Measurements from ENCODE around the gene FKBP2. TPM values are rescaled to one million over a fixed set of nuclear protein-coding genes. Genes with fewer than 3 reads are reported as not detected.

Gene FKBP2
- total RNA-seq, 1 experiment from 2014 or later: 41.0 TPM

GRCh38 chr11:64285885-64286800 is 45.2 kb downstream of the FKBP2 start:
- Histone ChIP-seq H3K9ac (ENCODE audit: extremely low read depth, insufficient read length, low read length) (no peak overlapping the region), H3K79me1 (ENCODE audit: insufficient read depth, low read depth, low read length, poor library complexity, severe bottlenecking) (no peaks in the 10 kb centered on the region), H3K23ac (ENCODE audit: insufficient read length, low read depth, low read length) (no peak overlapping the region), H3K79me2 (ENCODE audit: insufficient read depth, low read length) (no peaks in the 10 kb centered on the region), H3K23me2 (ENCODE audit: insufficient read length, low read depth, low read length, poor library complexity, severe bottlenecking) (peaks cover 15% of the 10 kb centered on the region), H3K56ac (ENCODE audit: insufficient read length, low read depth, low read length) (no peak overlapping the region), H2AFZ (ENCODE audit: low read length) (no peak overlapping the region), H4K91ac (ENCODE audit: insufficient read length, low read depth, low read length) (no peak overlapping the region), H3K4ac (ENCODE audit: low read depth, low read length) (no peak overlapping the region), H4K20me1 (ENCODE audit: control insufficient read depth, insufficient read depth, insufficient read length) (no peaks in the 10 kb centered on the region), H2BK5ac (ENCODE audit: insufficient read length, low read length) (no peak overlapping the region), H3K9me3 (ENCODE audit: control insufficient read depth, low read depth, low read length) (no peaks in the 10 kb centered on the region), H3K4me1 (ENCODE audit: insufficient read depth, low read length) (no peaks in the 10 kb centered on the region), H3K18ac (ENCODE audit: insufficient read length, low read depth, low read length) (no peak overlapping the region), H4K5ac (ENCODE audit: insufficient read length, low read depth, low read length) (no peak overlapping the region), H4K8ac (replicated peaks; ENCODE audit: insufficient read length, low read depth, low read length) (no peak overlapping the region), H2BK12ac (ENCODE audit: insufficient read length, low read depth, low read length) (no peak overlapping the region), H2BK120ac (ENCODE audit: low read depth, low read length, poor library complexity, severe bottlenecking) (no peak overlapping the region), H2AK5ac (ENCODE audit: insufficient read length, low read length) (no peak overlapping the region), H2BK20ac (ENCODE audit: low read depth, low read length, poor library complexity, severe bottlenecking) (no peak overlapping the region), H3K4me2 (ENCODE audit: insufficient read depth, insufficient read length, low read length) (peak overlapping the region; percentile 53), H3K14ac (ENCODE audit: insufficient read depth, low read length) (no peak overlapping the region), H2BK15ac (ENCODE audit: low read depth, low read length) (no peak overlapping the region), H3K27me3 (ENCODE audit: insufficient read depth, low read length) (peaks cover 12% of the 10 kb centered on the region; the same call in 1 of the 2 replicates), H3K27ac (ENCODE audit: insufficient read length, low read depth, low read length) (no peak overlapping the region), H3T11ph (ENCODE audit: low read length) (no peak overlapping the region)
- Mint-ChIP-seq H3K27me3 (ENCODE audit: low read depth) (peaks cover 30% of the 10 kb centered on the region), H3K4me3 (peak overlapping the region; percentile 79 to 82), H3K36me3 (ENCODE audit: insufficient read depth in 1 of 3, low read depth in 3 of 3) (peaks cover 2 to 16% (median 11%) of the 10 kb centered on the region in 3 experiments), H3K27ac (no peak overlapping the region; a peak in 1 of 7 replicates), H3K9me3 (no peaks in the 10 kb centered on the region; a peak in 2 of 5 replicates), H3K4me1 (peaks cover 12 to 16% of the 10 kb centered on the region in 2 experiments)
- WGBS (ENCODE audit: extremely low coverage, insufficient read length, low lambda C conversion rate): no CpG with 5 or more reads among the region's 40 CpGs
- no peak for TF ChIP-seq CTCF (conservative IDR thresholded peaks at IDR 0.05)
- DNase-seq: no peak
